GM18858 (cell line): ENCODE measurements around the gene SV2C.
A peak's percentile ranks its signal among the peaks of the same experiment; 100 is the strongest.
"Not testable (repeated sequence)": the region's sequence is repeated elsewhere in the genome, so short reads cannot be mapped to it uniquely, and the experiment has no call there.

ENCODE experiments used
- ATAC-seq: cut with Tn5 transposase; IDR thresholded peaks from one replicate; pipeline ENCODE4 v1.9.1; 2021; ENCODE audit not compliant: unreplicated experiment

The SV2C gene

GRCh38 chr5:76082772-76083554, at the start of gene SV2C:
SV2C (plus strand) TSS chr5:76083383; CDS start chr5:76131751, 48,368 bp downstream.
- no peak for ATAC-seq

GRCh38 chr5:76037736-76038151, 45.4 kb upstream of the SV2C start:
- not testable (repeated sequence) for ATAC-seq

- ATAC-seq, result no peak
Observed at GRCh38 chr5:76038212-76038611, 45.0 kb upstream of the SV2C start.

- ATAC-seq, result no peak
Observed at GRCh38 chr5:76040806-76041205, 42.4 kb upstream of the SV2C start.

- ATAC-seq, result no peak
Observed at GRCh38 chr5:76041863-76042262, 41.3 kb upstream of the SV2C start.

GRCh38 chr5:76046741-76047140, 36.4 kb upstream of the SV2C start:
- ATAC-seq, result no peak

GRCh38 chr5:76050134-76050533, 33.0 kb upstream of the SV2C start:
- no peak for ATAC-seq

GRCh38 chr5:76062502-76063041, 20.6 kb upstream of the SV2C start:
- no peak for ATAC-seq

GRCh38 chr5:76065258-76065657, 17.9 kb upstream of the SV2C start:
- ATAC-seq, result no peak

GRCh38 chr5:76069061-76069735, 14.0 kb upstream of the SV2C start:
- ATAC-seq, result no peak

GRCh38 chr5:76074487-76075065, 8.6 kb upstream of the SV2C start:
- ATAC-seq, result no peak

- ATAC-seq, result no peak
Observed at GRCh38 chr5:76081811-76082771, 1.1 kb upstream of the SV2C start.

- no peak for ATAC-seq
Observed at GRCh38 chr5:76083555-76084495, 642 bp downstream of the SV2C start.

GRCh38 chr5:76084496-76085242, 1.5 kb downstream of the SV2C start:
- no peak for ATAC-seq

- ATAC-seq, result no peak
Observed at GRCh38 chr5:76085243-76085579, 2.0 kb downstream of the SV2C start.

GRCh38 chr5:76086095-76086494, 2.9 kb downstream of the SV2C start:
- ATAC-seq, result no peak

- not testable (repeated sequence) for ATAC-seq
Observed at GRCh38 chr5:76089156-76089555, 6.0 kb downstream of the SV2C start.

- no peak for ATAC-seq
Observed at GRCh38 chr5:76091351-76091750, 8.2 kb downstream of the SV2C start.

GRCh38 chr5:76099286-76099702, 16.1 kb downstream of the SV2C start:
- peak; percentile 60 for ATAC-seq
